Panc1 (cell line): ENCODE measurements around the gene P2RX2. TPM values are rescaled to one million over a fixed set of nuclear protein-coding genes. Genes with fewer than 3 reads are reported as not detected.

Experiments used
- ATAC-seq: fragments of 200-7000 bp; cut with Tn5 transposase; 2 replicates; pipeline ENCODE4 v1.9.1; 2020; ENCODE audit warnings: mild to moderate bottlenecking, moderate library complexity
- BruUV-seq: library from RNA; stranded (reverse); fragments of 400-500 nt; replicated peaks from 2 replicates; lab custom pipeline; 2021; lab: Mats Ljungman, UMichigan
- CTCF ChIA-PET: fragments of 300-600 bp; sonication (Branson Sonifier 250); formaldehyde crosslinking; loops from one replicate; lab custom pipeline; 2022; ENCODE audit warnings: antibody characterized with exemption; lab: Charles Lee
- POLR2A ChIA-PET: fragments of 300-600 bp; sonication (Branson Sonifier 250); formaldehyde crosslinking; loops from one replicate; lab custom pipeline; 2022; ENCODE audit warnings: antibody characterized with exemption; lab: Charles Lee
- DNase-seq: peaks from one replicate; pipeline ENCODE4 v3.0.0-alpha.2; 2010; ENCODE audit warnings: low read depth, low spot score
- H3K27ac ChIP-seq: 2 replicates; pipeline ENCODE4 v1.5.1; 2011; ENCODE audit warnings: mild to moderate bottlenecking, low read length, inconsistent platforms
- H3K27me3 ChIP-seq: fragments of 200-500 bp; sonication (Bioruptor generic); 2 replicates; pipeline ENCODE4 v1.6.0; 2014; ENCODE audit warnings: low read length, inconsistent platforms; ENCODE audit not compliant: control insufficient read depth, insufficient read depth
- H3K36me3 ChIP-seq: fragments of 200-500 bp; sonication (Bioruptor generic); 2 replicates; pipeline ENCODE4 v1.5.1; 2014; ENCODE audit warnings: inconsistent platforms, mild to moderate bottlenecking, low read length, moderate library complexity; ENCODE audit not compliant: control insufficient read depth, insufficient read depth
- H3K4me1 ChIP-seq: 2 replicates; pipeline ENCODE4 v1.5.1; 2011; ENCODE audit warnings: inconsistent platforms, mild to moderate bottlenecking, low read length, moderate library complexity; ENCODE audit not compliant: control insufficient read depth, insufficient read depth
- H3K4me3 ChIP-seq, 2 experiments: 2 replicates each; pipeline ENCODE4 v1.5.1; 2011 to 2012; ENCODE audit warnings: low read depth in 2 of 2, low read length in 2 of 2, mild to moderate bottlenecking in 2 of 2, inconsistent platforms in 1 of 2, moderate library complexity in 1 of 2
- H3K9me3 ChIP-seq: fragments of 200-500 bp; sonication (Bioruptor generic); 2 replicates; pipeline ENCODE4 v1.5.1; 2014; ENCODE audit warnings: low read depth, mild to moderate bottlenecking, inconsistent platforms, low read length, moderate library complexity; ENCODE audit not compliant: control insufficient read depth, insufficient read depth
- POLR2AphosphoS5 ChIP-seq: IDR thresholded peaks from 2 replicates; pipeline ENCODE4 v1.6.1; 2012; ENCODE audit warnings: mild to moderate bottlenecking, low read depth, low read length, moderate library complexity
- SIN3A ChIP-seq: IDR thresholded peaks from 2 replicates; pipeline ENCODE4 v1.6.1; 2012; ENCODE audit warnings: low read depth, mild to moderate bottlenecking, low read length, moderate library complexity, borderline replicate concordance; ENCODE audit not compliant: insufficient read depth
- TCF7L2 ChIP-seq: IDR thresholded peaks from 2 replicates; pipeline ENCODE4 v1.6.1; 2011; ENCODE audit warnings: mild to moderate bottlenecking, low read depth, low read length, inconsistent platforms
- in situ Hi-C: cut with HindIII; loops from 2 replicates; pipeline ENCODE4 v1.10.0; 2016; ENCODE audit warnings: low sequenced_read_pairs, low pct_unique_long_range_greater_than_20kb
- intact Hi-C: fragments of 100-400 bp; cut with micrococcal nuclease; formaldehyde crosslinking; loops from one replicate; pipeline ENCODE4 v1.10.0; 2022; ENCODE audit not compliant: unreplicated experiment
- total RNA-seq: library from RNA; stranded (reverse); gene quantifications from one replicate; pipeline ENCODE4 v1.2.1, GENCODE V29; 2021; ENCODE audit not compliant: unreplicated experiment
- TF ChIP-seq, protein P1 (sequence below), 2 experiments: IDR thresholded peaks; 2 replicates each; pipeline ENCODE4 v1.6.1; 2011 to 2012; ENCODE audit warnings: low read depth in 2 of 2, control low read depth in 1 of 2, low read length in 1 of 2, mild to moderate bottlenecking in 1 of 2, moderate library complexity in 1 of 2; ENCODE audit not compliant: insufficient read depth in 1 of 2
- TF ChIP-seq, protein P2 (sequence below): fragments of 450-650 bp; IDR thresholded peaks from 2 replicates; pipeline ENCODE4 v1.5.1; 2017; ENCODE audit warnings: mild to moderate bottlenecking

P2RX2 gene
- total RNA-seq, 1 experiment from 2014 or later, result 1.2 TPM

DNA sequence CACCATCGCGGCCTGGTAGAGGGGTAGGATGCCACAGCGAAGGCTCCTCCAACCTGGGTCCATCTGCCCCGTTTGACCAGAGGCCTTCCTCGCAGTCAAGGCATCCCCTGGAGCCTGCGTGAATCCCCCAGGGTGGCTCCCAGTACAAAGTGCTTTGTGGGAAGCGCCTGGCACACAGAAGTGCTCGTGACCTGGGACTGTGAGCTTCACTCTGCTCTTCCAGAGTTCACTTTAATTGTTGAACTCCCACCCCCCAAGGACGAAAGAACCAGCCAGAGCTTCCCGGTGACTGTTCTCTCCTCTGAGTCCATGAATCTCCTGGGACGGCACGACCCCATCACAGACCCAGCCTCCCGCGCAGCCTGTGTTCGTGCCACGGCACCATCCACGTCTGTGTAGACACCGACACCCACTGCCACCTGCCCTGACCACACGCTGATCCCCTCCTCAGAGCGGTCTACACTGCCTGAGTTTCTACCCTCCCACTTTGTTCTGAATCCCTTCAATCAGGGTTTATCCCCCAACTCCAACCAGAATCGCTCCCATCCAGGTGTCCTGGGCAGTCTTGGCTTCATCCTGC lies 15.9 kb downstream of the P2RX2 start:
- POLR2A ChIA-PET, result no interaction called here
- no TSS peak for BruUV-seq
- H3K36me3 ChIP-seq, result peaks cover 11% of the 10 kb centered on the region

DNA sequence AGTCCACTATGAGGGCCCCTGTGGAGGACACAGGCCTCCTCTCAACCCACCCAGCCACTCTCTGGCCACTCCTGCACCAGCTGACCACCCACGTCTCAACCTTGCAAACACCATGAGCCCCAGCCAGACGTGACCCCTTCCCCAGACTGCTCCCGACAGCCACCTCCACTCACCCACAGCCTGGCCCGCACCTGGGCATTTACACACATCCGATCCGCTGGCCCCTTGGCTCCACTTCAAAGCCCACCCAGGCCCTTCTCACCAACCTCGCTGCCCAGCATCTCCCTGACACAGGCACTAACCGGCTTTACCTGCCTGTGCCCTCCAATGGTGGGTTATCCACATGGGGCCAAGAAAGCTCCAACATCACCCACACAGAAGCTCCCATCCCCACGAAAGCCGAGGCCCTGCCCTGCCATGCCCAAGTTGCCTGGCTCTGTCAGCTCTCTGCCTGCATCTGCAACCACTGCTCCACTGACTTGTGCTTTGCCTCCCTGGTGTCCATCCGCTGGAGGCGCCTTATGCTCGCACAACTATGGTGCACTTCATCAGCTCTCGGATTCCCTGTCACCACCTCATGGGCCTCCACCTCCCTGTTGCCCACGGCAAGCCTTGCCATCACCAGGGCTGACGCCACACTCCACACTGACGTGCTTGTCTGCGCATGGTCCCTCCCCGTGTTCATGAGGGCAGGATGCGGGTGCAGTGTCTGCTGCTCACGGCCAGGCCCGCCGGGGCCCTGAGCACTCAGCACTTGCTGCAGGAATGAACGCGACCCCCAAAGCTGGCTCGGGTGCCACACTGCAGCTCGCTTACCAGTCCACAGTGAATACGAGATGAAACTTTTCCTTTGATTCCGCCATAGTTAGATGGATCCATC lies 16.7 kb downstream of the P2RX2 start:
- TF ChIP-seq SIN3A, result no peak
- TF ChIP-seq, protein P1, sequence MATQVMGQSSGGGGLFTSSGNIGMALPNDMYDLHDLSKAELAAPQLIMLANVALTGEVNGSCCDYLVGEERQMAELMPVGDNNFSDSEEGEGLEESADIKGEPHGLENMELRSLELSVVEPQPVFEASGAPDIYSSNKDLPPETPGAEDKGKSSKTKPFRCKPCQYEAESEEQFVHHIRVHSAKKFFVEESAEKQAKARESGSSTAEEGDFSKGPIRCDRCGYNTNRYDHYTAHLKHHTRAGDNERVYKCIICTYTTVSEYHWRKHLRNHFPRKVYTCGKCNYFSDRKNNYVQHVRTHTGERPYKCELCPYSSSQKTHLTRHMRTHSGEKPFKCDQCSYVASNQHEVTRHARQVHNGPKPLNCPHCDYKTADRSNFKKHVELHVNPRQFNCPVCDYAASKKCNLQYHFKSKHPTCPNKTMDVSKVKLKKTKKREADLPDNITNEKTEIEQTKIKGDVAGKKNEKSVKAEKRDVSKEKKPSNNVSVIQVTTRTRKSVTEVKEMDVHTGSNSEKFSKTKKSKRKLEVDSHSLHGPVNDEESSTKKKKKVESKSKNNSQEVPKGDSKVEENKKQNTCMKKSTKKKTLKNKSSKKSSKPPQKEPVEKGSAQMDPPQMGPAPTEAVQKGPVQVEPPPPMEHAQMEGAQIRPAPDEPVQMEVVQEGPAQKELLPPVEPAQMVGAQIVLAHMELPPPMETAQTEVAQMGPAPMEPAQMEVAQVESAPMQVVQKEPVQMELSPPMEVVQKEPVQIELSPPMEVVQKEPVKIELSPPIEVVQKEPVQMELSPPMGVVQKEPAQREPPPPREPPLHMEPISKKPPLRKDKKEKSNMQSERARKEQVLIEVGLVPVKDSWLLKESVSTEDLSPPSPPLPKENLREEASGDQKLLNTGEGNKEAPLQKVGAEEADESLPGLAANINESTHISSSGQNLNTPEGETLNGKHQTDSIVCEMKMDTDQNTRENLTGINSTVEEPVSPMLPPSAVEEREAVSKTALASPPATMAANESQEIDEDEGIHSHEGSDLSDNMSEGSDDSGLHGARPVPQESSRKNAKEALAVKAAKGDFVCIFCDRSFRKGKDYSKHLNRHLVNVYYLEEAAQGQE (IDR thresholded peaks at IDR 0.05; ENCODE audit: insufficient read depth in 1 of 2, low read depth in 2 of 2, low read length in 1 of 2), result no peak
- TF ChIP-seq TCF7L2, result no peak
- no peak for TF ChIP-seq POLR2AphosphoS5
- TF ChIP-seq, protein P2, sequence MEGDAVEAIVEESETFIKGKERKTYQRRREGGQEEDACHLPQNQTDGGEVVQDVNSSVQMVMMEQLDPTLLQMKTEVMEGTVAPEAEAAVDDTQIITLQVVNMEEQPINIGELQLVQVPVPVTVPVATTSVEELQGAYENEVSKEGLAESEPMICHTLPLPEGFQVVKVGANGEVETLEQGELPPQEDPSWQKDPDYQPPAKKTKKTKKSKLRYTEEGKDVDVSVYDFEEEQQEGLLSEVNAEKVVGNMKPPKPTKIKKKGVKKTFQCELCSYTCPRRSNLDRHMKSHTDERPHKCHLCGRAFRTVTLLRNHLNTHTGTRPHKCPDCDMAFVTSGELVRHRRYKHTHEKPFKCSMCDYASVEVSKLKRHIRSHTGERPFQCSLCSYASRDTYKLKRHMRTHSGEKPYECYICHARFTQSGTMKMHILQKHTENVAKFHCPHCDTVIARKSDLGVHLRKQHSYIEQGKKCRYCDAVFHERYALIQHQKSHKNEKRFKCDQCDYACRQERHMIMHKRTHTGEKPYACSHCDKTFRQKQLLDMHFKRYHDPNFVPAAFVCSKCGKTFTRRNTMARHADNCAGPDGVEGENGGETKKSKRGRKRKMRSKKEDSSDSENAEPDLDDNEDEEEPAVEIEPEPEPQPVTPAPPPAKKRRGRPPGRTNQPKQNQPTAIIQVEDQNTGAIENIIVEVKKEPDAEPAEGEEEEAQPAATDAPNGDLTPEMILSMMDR, result no peak
- no peak for ATAC-seq
- Histone ChIP-seq H3K36me3 (peaks cover 8% of the 10 kb centered on the region), H3K27ac (no peak overlapping the region), H3K9me3 (no peaks in the 10 kb centered on the region), H3K4me3 (no peak overlapping the region), H3K4me1 (no peaks in the 10 kb centered on the region), H3K27me3 (no peaks in the 10 kb centered on the region)
- ChIA-PET POLR2A (no interaction called here), CTCF (no interaction called here)
- in situ Hi-C loops, result no loop called here
- intact Hi-C loops, result no loop called here
- no peak for DNase-seq
- BruUV-seq, result no TSS peak

More for the DNA sequence above, 15.9 kb downstream of the P2RX2 start:
- in situ Hi-C loops, result no loop called here
- no peak overlapping the region for H3K27ac ChIP-seq
- ATAC-seq (no peak), DNase-seq (no peak)
- H3K4me1 ChIP-seq, result no peaks in the 10 kb centered on the region
- no peaks in the 10 kb centered on the region for H3K9me3 ChIP-seq
- no peak overlapping the region for H3K4me3 ChIP-seq
- CTCF ChIA-PET, result no interaction called here
- TF ChIP-seq, protein P1 (IDR thresholded peaks at IDR 0.05; ENCODE audit: insufficient read depth in 1 of 2, low read depth in 2 of 2, low read length in 1 of 2), result no peak
- TF ChIP-seq TCF7L2, result no peak
- TF ChIP-seq, protein P2, result no peak
- TF ChIP-seq POLR2AphosphoS5, result no peak
- no peak for TF ChIP-seq SIN3A
- H3K27me3 ChIP-seq, result no peaks in the 10 kb centered on the region
- intact Hi-C loops, result no loop called here
